Activated CD4-positive, alpha-beta T cell treated with anti-CD3 and anti-CD28 coated beads for 36 hours (primary cell): ENCODE measurements around the gene NPHP4. TPM values are rescaled to one million over a fixed set of nuclear protein-coding genes. Genes with fewer than 3 reads are reported as not detected.

ENCODE experiments used
- ATAC-seq: fragments of 200-7000 bp; cut with Tn5 transposase; one replicate; pipeline ENCODE4 v1.10.0; 2021; ENCODE audit warnings: mild to moderate bottlenecking, moderate library complexity
- CTCF ChIA-PET: fragments of 350-600 bp; sonication (Branson Sonifier 250); formaldehyde crosslinking; loops from one replicate; lab custom pipeline; 2021; ENCODE audit warnings: antibody characterized with exemption; lab: Charles Lee
- POLR2A ChIA-PET: fragments of 350-600 bp; sonication (Branson Sonifier 250); formaldehyde crosslinking; loops from one replicate; lab custom pipeline; 2021; ENCODE audit warnings: antibody characterized with exemption, inconsistent platforms; lab: Charles Lee
- DNase-seq: peaks from one replicate; pipeline ENCODE4 v3.0.0-alpha.2; 2020
- H3K27ac Mint-ChIP-seq: one replicate; pipeline ENCODE4 v1.8.0; 2021; ENCODE audit warnings: mixed read lengths
- H3K27me3 Mint-ChIP-seq: one replicate; pipeline ENCODE4 v1.8.0; 2021; ENCODE audit warnings: mixed read lengths
- H3K36me3 Mint-ChIP-seq: one replicate; pipeline ENCODE4 v1.8.0; 2021; ENCODE audit warnings: low read depth, mixed read lengths
- H3K4me1 Mint-ChIP-seq: one replicate; pipeline ENCODE4 v1.8.0; 2021; ENCODE audit warnings: mixed read lengths
- H3K4me3 Mint-ChIP-seq: one replicate; pipeline ENCODE4 v1.8.0; 2021; ENCODE audit warnings: mild to moderate bottlenecking, moderate library complexity, mixed read lengths
- H3K9me3 Mint-ChIP-seq: one replicate; pipeline ENCODE4 v1.8.0; 2021; ENCODE audit warnings: low read depth, mixed read lengths
- intact Hi-C, 2 experiments: fragments of 100-400 bp; cut with DNase I in 1 of 2; cut with micrococcal nuclease in 1 of 2; formaldehyde crosslinking; loops; one replicate each; pipeline versions ENCODE4 v1.14.2 to v1.15.1; 2022 to 2024; cut with DNase I, micrococcal nuclease
- total RNA-seq, 2 experiments: library from RNA; stranded (reverse); gene quantifications; one replicate each; pipeline ENCODE4 v1.2.3, GENCODE V29; 2021

The NPHP4 gene
- total RNA-seq, 2 experiments from 2014 or later: 12.9 to 14.1 TPM

DNA sequence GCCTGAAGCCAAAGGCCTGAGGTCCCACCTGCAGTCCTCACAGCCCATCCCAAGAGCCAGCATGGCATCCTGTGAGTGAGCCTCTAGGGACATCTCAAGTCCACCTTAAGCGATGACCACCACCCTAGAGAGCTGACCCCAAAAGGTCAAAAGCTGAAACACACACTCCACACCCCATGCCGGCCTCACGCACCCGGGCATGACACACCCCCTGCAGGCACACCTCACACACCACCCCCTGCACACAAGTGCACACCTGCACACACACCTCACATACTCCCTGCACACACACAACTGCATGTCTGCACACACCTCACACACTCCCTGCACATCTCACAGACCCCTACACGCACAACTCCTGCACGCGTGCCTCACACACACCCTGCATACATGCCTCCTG, 118.7 kb downstream of the NPHP4 start:
- Mint-ChIP-seq H3K4me1 (no peaks in the 10 kb centered on the region), H3K4me3 (no peak overlapping the region), H3K9me3 (peaks cover 6% of the 10 kb centered on the region), H3K36me3 (peaks cover 10% of the 10 kb centered on the region), H3K27me3 (no peaks in the 10 kb centered on the region), H3K27ac (no peak overlapping the region)
- ChIA-PET CTCF (no interaction called here), POLR2A (no interaction called here)
- intact Hi-C loops: no loop called here
- ATAC-seq (no peak), DNase-seq (no peak)

DNA sequence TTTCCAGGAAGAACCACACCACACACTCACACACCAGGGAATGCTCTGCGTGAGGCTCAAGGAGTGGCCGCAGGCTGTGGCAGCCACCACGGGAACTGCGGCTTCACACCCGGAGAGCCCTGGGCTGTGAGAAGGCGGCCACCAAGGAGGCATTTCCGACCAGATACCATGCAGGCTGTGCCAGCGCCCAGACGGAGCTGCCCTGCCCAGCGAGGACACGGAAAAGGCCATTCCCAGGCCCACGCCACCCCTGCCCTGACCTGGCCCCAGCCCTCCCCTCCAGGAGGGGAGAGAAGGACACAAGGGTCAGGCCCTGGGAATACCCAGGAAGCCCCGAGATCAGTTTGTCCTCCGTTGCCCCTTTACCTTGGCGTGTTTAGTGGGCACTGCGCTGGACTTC, 119.3 kb downstream of the NPHP4 start:
- intact Hi-C loops: no loop called here
- Mint-ChIP-seq H3K27ac (no peak overlapping the region), H3K36me3 (peaks cover 10% of the 10 kb centered on the region), H3K27me3 (no peaks in the 10 kb centered on the region), H3K9me3 (peaks cover 6% of the 10 kb centered on the region), H3K4me1 (no peaks in the 10 kb centered on the region), H3K4me3 (no peak overlapping the region)
- CTCF ChIA-PET: no interaction called here
- POLR2A ChIA-PET: no interaction called here
- no peak for DNase-seq
- ATAC-seq: no peak

DNA sequence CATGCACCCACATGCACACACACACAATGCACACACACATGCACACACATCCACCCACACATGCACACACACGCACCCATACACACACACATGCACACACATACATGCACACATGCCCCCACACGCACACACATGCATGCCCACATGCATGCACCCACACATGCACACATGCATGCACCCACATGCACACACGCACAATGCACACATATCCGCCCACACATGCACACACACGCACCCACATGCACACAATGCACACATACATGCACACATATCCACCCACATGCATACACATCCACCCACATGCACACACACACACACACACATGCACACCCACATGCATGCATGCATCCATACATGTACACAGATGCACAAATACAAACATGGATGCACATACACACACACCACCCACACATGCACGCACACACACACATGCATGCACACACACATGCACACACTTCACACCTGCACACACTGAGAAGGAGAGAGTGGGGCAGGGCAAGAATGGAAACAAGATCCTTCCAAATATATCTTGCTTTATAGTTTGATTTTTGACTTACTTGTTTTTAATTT, 123.2 kb downstream of the NPHP4 start:
- Mint-ChIP-seq H3K27me3 (no peaks in the 10 kb centered on the region), H3K27ac (no peak overlapping the region), H3K4me1 (no peaks in the 10 kb centered on the region), H3K9me3 (peaks cover 6% of the 10 kb centered on the region), H3K4me3 (no peak overlapping the region), H3K36me3 (peaks cover 8% of the 10 kb centered on the region)
- DNase-seq (no peak), ATAC-seq (no peak)
- ChIA-PET POLR2A (no interaction called here), CTCF (no interaction called here)
- intact Hi-C loops: no loop called here

DNA sequence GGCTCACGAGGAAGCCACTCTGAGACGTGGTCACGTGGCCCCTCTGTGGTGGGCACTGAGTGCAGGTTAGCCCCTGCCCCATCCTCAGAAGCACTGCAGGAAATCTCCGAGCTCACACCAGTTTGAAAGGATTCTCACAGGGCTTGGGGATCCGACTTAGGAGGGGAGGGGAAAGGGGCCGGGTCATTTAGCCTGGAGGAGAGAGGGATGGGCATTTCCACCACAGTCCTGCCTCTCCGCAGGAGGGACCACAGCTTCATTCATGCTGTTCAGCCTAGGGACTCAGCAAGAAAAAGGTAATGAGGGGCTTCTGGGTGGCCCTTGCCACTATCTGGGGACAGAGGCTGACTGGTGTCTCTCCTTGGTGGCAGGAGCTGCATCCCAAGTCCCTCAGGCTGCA, 126.5 kb downstream of the NPHP4 start:
- Mint-ChIP-seq H3K4me3 (no peak overlapping the region), H3K9me3 (peaks cover 6% of the 10 kb centered on the region), H3K36me3 (no peaks in the 10 kb centered on the region), H3K27me3 (no peaks in the 10 kb centered on the region), H3K27ac (no peak overlapping the region), H3K4me1 (no peaks in the 10 kb centered on the region)
- ChIA-PET POLR2A (interaction anchor here (0.7 kb wide), 1 partner anchor 866 kb away, joined by 3 read pairs; no protein-coding TSS in a partner anchor), CTCF (no interaction called here)
- DNase-seq (no peak), ATAC-seq (no peak)
- intact Hi-C loops: no loop called here

DNA sequence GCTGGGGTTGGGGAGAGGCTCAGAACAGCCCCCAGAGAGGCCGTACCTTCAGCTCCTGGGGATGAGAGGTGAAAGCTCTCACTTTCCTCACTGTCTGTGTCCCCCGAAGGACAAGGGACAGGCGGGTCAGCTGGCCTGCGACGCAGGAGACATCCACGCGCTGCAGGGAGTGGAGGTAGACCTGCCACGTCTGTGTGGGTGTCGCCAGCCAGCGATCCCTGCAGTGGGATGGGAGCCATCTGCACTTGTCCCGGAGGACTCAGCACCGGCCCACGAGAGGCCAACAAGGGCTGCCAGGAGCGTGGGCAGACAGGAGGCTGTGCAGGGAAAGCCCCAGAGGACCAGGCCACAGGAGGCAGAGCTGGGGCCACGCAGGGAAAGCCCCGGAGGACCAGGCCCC, 127.2 kb downstream of the NPHP4 start:
- CTCF ChIA-PET: no interaction called here
- H3K27ac Mint-ChIP-seq: no peak overlapping the region
- no peaks in the 10 kb centered on the region for H3K27me3 Mint-ChIP-seq
- intact Hi-C loops: no loop called here
- POLR2A ChIA-PET: no interaction called here
- no peaks in the 10 kb centered on the region for H3K4me1 Mint-ChIP-seq
- no peaks in the 10 kb centered on the region for H3K36me3 Mint-ChIP-seq
- H3K4me3 Mint-ChIP-seq: no peak overlapping the region
- peaks cover 6% of the 10 kb centered on the region for H3K9me3 Mint-ChIP-seq
- ATAC-seq (no peak), DNase-seq (no peak)

DNA sequence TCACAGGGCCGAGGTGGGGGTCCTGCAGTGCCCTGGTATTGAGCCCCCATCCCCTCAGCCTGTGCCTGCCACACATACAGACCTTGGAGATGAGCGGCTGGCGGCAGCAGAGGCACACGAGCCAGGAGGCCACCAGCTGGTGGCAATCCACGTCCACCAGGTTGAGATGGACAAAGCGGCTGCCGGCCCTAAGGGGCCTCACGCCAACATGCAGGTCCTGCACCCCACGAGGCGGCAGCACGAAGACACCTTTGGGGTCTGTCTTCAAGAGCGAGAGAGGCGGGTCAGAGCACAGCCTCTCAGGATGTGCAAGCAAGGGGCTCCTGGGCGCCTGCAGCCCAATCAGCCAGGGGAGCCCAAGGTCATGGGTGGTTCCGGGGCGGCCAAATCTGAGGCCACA, 128.0 kb downstream of the NPHP4 start:
- Mint-ChIP-seq H3K27me3 (no peaks in the 10 kb centered on the region), H3K27ac (no peak overlapping the region), H3K36me3 (no peaks in the 10 kb centered on the region), H3K9me3 (peaks cover 6% of the 10 kb centered on the region), H3K4me3 (no peak overlapping the region), H3K4me1 (no peaks in the 10 kb centered on the region)
- ChIA-PET CTCF (no interaction called here), POLR2A (no interaction called here)
- ATAC-seq (no peak), DNase-seq (no peak)
- intact Hi-C loops: no loop called here

DNA sequence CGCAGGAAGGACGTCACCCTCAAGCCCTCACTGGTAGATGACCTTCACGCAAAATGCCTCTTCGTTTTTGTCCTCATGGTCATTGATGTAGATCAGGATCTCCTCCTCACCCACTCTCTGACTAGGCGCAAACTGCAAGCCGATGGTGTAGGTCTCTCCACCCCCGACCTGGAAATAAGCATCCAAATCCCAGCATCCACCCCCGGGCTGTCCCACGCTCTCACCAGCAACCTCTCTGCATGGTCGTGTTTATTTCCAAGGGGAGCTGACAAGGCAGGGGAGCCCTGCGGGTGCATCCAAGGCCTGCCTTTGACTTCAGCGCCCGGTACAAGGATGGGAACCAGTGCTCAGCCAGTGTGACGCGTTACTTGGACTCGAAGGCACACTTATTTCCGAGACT, 129.0 kb downstream of the NPHP4 start:
- ATAC-seq (no peak), DNase-seq (no peak)
- Mint-ChIP-seq H3K27me3 (no peaks in the 10 kb centered on the region), H3K27ac (no peak overlapping the region), H3K9me3 (no peaks in the 10 kb centered on the region), H3K4me3 (no peak overlapping the region), H3K36me3 (no peaks in the 10 kb centered on the region), H3K4me1 (no peaks in the 10 kb centered on the region)
- ChIA-PET CTCF (no interaction called here), POLR2A (no interaction called here)
- intact Hi-C loops: no loop called here

DNA sequence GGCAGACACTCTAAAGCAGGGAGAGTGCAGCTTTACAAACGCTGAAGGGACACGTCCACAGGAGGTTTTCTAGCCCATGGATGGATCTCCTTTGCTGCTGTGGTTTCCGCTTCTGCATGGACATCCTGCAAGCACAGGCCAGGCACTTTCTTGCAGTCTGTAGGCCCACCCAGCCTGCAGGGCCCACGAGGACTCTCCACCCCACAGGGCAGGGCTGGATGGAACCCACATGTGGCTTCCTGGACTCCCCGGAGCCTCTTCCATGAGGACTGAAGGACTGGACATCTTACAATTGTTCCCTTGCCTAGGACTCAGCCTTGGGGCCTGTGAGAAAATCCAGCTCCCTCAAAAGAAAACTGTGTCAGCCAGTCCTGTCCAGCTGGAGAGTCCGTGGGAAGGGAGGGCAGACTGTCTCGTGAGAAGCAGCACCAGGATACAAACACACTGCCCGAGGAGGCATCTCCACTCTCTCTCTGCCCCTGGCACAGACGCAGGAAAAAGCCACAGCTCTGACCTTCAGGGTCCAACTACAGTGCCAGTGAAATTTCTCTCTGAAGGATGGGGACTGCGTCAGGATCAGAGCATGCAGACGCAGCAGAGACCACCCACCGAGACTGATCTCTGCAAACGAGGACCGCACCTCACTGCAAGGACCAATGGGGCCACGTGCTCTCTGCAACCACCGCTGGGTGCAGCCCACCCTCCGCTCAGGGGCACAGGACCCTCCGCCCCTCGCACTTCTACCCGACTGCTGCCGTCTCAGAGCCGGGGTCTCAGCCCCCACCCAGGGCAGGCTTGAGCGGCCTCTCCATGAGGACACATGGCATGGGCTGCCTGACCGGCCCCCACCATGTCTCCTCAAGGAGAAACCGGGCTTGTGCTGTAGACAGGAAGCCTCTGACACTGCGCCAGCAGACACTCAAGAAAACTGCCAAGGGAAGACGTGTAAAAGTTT, 130.1 kb downstream of the NPHP4 start:
- H3K36me3 Mint-ChIP-seq: no peaks in the 10 kb centered on the region
- POLR2A ChIA-PET: no interaction called here
- ATAC-seq: no peak
- no peaks in the 10 kb centered on the region for H3K4me1 Mint-ChIP-seq
- no peak overlapping the region for H3K27ac Mint-ChIP-seq
- H3K4me3 Mint-ChIP-seq: no peak overlapping the region
- intact Hi-C loops: no loop called here
- no peaks in the 10 kb centered on the region for H3K27me3 Mint-ChIP-seq
- DNase-seq: no peak
- CTCF ChIA-PET: no interaction called here
- H3K9me3 Mint-ChIP-seq: no peaks in the 10 kb centered on the region

DNA sequence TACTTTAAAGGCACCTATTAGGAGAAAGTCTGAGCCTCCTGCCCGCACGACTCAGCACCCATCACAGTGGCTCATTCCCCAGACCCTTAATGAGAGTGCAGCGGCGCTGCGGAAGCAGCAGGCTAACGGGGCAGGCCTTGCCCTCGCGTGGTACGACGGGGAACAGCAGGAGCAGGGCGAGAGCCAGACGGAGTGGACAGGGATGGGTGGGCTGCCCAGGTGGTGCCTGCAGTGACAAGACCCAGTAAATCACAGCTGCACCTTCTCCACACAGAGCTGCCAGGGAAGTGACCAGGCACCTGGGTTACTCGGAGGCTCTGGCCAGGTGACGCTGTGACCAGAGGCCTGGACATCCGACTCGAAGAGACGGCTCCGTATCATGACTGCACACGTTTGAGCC, 131.9 kb downstream of the NPHP4 start:
- no peaks in the 10 kb centered on the region for H3K4me1 Mint-ChIP-seq
- H3K4me3 Mint-ChIP-seq: no peak overlapping the region
- no peak overlapping the region for H3K27ac Mint-ChIP-seq
- ATAC-seq (no peak), DNase-seq (no peak)
- H3K27me3 Mint-ChIP-seq: no peaks in the 10 kb centered on the region
- POLR2A ChIA-PET: no interaction called here
- intact Hi-C loops: no loop called here
- H3K9me3 Mint-ChIP-seq: no peaks in the 10 kb centered on the region
- CTCF ChIA-PET: interaction anchor here (1.0 kb wide), 1 partner anchor 49 kb away, joined by 3 read pairs; no protein-coding TSS in a partner anchor
- H3K36me3 Mint-ChIP-seq: no peaks in the 10 kb centered on the region

DNA sequence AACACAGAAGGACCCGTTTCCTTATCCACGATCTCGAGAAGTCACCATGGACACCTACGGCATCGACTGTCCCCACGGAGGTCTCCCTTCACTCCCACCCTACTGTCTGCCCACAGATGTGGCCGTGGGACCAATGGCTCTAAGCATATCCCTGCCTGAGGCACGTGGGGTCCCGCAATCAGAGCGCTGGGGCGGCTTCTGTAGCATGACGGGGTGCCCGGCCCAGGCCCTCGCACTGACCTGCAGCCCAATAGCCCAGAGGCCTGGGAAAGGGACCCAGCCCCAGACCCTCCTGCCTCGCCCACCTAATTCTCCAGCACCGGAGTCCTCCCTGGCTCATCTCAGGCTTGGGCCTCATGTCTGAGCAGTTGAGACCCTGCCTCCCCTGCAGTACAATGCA, 132.5 kb downstream of the NPHP4 start:
- CTCF ChIA-PET: interaction anchor here (1.0 kb wide), 1 partner anchor 50 kb away, joined by 3 read pairs; no protein-coding TSS in a partner anchor
- Mint-ChIP-seq H3K36me3 (no peaks in the 10 kb centered on the region), H3K9me3 (no peaks in the 10 kb centered on the region), H3K27ac (no peak overlapping the region), H3K4me3 (no peak overlapping the region), H3K27me3 (no peaks in the 10 kb centered on the region), H3K4me1 (no peaks in the 10 kb centered on the region)
- intact Hi-C loops: no loop called here
- no peak for DNase-seq
- POLR2A ChIA-PET: no interaction called here
- ATAC-seq: no peak

DNA sequence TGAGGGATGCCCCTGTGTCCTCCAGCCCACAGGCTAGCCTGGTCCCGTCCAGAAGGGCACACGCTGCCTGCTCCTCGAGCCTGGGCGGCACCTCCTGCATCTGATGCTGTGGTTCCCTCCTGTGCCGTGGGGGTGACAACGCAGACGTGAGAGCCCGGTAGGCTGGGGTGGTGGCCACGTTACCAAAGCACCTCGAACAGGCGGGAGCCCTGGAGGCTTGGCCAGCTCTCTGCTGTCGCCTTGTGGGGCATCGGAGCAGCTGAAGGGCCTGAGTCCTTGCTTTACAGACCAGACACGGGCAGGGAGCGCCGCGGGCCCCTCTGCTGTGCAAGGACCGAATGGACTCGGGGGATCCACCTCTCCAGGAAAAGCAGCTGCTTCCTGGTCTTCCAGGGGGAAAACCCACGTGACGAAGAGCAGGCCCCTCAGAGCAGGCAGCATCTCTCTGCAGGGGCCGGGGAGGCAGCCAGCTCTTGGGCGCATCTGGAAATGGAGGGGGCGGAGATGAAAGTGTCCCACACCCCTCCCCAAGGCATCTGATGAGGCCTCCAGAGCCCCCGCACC, 133.3 kb downstream of the NPHP4 start:
- Mint-ChIP-seq H3K9me3 (no peaks in the 10 kb centered on the region), H3K4me3 (no peak overlapping the region), H3K27ac (no peak overlapping the region), H3K27me3 (no peaks in the 10 kb centered on the region), H3K4me1 (no peaks in the 10 kb centered on the region), H3K36me3 (no peaks in the 10 kb centered on the region)
- intact Hi-C loops: no loop called here
- ChIA-PET POLR2A (no interaction called here), CTCF (no interaction called here)
- no peak for DNase-seq
- no peak for ATAC-seq

DNA sequence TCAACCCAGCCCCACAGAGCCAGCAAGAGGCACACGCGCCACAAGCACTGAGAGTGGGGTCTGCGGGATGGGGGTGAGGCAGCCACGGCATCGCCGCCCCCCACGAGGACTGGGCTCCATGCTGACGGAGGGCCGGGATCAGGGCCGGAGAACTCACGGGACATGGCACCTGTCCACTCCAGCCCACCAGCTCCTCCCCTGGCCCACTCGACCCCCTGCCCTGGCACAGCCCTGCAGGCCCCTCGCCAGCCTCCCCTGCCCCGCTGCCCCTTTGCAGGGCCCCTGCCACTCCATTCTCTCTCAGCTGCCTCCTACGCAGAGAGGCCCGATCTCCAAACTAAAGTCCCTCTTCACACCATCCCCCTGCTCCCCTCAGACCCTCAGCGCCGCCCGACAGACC, 134.0 kb downstream of the NPHP4 start:
- Mint-ChIP-seq H3K27me3 (no peaks in the 10 kb centered on the region), H3K36me3 (no peaks in the 10 kb centered on the region), H3K4me3 (no peak overlapping the region), H3K27ac (no peak overlapping the region), H3K4me1 (no peaks in the 10 kb centered on the region), H3K9me3 (no peaks in the 10 kb centered on the region)
- ChIA-PET POLR2A (no interaction called here), CTCF (no interaction called here)
- no peak for ATAC-seq
- intact Hi-C loops: no loop called here
- DNase-seq: no peak
